ENCODE results near the gene RPA3.

RPA3 gene

DNA sequence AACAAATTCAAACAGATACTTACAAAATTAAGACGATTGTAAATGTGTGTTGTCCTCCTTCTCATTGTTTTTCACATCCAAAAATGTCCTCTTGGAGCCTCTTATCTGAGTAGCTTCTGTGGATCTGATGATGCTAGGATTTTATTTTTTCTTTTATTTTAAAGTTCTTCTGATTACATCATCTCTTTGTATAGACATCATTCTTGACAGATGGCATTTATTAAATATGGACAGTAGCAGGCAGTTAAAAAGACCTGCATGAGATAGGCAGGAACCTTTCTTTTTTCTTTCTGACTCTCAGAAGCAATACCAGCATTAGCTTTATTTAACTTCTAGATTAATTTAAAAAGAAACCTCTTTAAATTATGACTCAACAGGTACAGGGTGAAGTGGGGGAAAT lies at the start of gene RPA3:
Gene RPA3, minus strand, starts transcription at position 116 of the 400 bp plus-strand sequence. CDS start 78,189 bp downstream, outside the sequence.
- peak; percentile 15 for DNase-seq

DNA sequence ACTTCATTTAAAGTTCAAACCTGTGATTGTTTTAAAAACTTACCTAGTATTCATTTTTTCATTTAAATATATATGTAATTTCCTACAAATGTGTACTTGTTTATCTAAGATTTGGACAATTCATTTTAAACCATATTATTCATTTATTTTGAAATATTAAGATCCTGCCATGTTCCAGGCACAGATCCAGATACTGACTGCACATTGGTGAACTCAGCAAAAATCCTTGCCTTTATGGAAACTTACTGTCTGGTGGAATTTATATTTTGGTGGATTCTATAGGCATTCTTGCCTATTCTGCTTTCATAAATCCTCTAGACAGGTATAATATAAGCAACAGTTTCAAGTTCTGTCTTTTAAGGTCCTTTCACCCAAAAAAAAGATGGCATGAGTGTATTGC lies 48.3 kb upstream of the RPA3 start:
- DNase-seq: no peak

DNA sequence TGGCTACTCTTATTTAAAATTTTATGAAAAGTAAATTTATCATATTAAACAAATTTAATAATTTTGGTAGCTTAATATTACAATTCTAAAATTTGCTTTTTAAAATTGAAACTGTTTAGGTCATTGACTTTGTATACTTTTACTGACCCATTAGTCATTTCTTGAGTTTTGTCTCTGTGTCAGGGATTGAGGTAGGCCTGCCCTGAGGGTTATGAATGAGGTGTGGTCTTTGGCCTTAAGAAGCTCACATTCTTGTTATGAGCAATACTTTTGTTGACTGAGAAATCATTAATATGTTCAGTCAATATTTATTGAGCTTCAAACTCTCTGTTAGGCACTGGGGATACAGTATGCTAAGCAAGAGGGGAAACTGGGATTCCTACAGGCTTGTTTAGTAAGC lies 47.0 kb upstream of the RPA3 start:
- no peak for DNase-seq

DNA sequence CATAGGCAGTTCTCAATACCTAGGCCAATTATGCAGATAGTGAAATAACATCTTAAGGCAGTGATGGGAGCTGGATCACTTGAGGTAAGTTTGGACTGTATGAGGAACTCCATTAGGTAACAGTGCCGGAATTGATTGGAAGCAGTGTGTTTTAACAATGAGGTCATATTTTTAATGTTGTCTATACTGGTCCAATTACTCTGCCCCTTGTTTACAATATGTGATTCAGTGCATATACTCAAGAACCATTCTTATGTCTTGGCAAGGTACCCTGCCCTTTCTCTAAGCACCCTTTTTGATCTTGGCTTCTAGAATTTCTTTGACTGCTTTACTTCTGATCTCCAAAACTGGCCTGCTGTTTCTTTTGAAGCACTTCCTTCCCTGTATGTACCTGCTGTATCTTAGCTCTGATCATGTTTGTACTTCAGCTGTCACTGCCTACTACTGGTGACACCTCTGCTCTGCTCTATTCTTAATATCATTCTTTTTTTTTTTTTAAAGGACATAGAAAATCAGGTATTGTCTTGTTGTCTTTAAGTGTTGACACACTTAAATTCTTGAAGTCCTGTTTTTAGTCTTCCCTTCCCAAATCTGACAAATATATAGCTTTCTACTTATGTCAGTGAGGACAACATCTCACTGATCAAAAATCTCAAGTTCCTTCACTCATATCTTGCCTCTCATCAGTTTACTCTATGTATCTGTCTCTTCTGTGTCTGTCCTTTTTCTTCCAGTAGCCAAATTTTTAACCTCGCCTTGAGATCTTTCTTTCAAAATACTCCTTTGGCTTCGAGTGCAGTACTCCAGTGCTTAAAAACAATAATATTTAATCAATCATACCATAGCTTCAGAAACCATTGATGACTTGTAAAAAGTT lies 46.4 kb upstream of the RPA3 start:
- DNase-seq: no peak

GRCh38 chr7:7761974-7762779 lies 43.8 kb upstream of the RPA3 start:
- no peak for DNase-seq

DNA sequence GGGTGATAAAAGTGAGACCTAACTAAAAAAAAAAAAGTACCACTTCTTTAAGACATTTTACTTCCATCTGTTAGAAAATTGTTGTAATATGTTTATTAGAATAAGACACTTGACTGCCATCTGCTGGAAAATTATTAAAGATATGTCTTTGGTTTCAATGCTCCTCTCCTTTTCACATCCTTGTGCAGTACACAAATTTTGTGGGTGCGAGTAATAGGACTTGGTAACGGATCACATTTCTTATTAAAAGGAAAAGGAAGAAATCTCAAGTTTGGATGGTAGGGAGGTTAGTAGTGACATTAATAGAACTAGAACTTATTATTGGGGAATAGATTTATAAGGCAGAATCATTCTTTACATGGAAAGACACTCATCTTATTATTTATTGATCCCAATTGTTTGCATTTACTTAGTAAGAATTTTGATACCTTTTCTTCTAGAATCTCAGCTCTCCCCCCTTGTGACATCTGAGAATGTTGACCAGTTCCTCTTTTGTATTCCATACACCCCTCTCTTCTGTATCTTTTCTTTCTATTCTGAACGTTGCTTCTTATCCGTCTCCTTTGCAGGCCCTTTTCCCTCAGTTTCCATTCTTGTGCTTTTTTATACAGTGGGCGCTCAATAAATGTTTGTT lies 43.0 kb upstream of the RPA3 start:
- DNase-seq: peak; percentile 53

DNA sequence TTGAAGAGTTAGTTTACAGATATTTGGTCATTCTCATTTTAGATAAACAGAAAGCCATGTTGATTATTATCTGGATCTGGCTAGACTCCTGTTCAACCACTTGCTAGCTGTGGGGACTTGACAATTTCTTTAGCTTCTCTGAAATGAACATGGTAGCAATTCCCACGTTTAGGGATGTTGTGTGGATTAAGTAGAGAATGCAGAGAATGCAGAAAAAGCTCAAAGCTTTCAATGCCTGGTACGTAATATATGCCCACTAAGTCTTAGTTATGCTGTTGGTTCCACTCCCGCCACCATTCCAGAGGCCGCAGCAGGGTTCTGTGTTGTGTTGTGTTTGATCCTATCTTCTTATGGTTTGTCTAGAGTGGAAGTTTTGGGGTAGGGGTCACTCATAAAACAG lies 39.2 kb upstream of the RPA3 start:
- no peak for DNase-seq

GRCh38 chr7:7756577-7756976 lies 38.2 kb upstream of the RPA3 start:
- DNase-seq: no peak

GRCh38 chr7:7751243-7752092 lies 33.1 kb upstream of the RPA3 start:
- no peak for DNase-seq

- no peak for DNase-seq
These were observed 32.3 kb upstream of the RPA3 start for GRCh38 chr7:7750571-7751242.

- DNase-seq: peak; percentile 32
These were observed 28.1 kb upstream of the RPA3 start for GRCh38 chr7:7746458-7746857.

GRCh38 chr7:7745966-7746365 lies 27.6 kb upstream of the RPA3 start:
- DNase-seq: no peak

GRCh38 chr7:7745258-7745657 lies 26.9 kb upstream of the RPA3 start:
- DNase-seq: no peak

- DNase-seq: no peak
These were observed 23.8 kb upstream of the RPA3 start for GRCh38 chr7:7742223-7742622.

DNA sequence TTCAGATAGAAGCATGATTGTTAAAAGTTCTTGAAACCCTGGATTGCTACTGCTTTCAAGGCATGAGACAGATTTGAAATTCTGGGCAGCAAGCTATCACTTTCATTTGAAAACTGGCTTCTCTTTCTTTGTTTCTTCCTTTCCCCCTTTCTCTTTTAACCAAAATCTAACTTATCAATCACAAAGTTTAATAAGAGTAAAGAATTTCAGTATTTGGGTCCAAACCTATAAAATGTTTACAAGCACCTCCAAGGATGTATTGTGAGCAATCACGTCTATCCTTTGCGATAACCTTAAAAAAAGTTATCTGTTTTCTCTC lies 21.6 kb upstream of the RPA3 start:
- no peak for DNase-seq

DNA sequence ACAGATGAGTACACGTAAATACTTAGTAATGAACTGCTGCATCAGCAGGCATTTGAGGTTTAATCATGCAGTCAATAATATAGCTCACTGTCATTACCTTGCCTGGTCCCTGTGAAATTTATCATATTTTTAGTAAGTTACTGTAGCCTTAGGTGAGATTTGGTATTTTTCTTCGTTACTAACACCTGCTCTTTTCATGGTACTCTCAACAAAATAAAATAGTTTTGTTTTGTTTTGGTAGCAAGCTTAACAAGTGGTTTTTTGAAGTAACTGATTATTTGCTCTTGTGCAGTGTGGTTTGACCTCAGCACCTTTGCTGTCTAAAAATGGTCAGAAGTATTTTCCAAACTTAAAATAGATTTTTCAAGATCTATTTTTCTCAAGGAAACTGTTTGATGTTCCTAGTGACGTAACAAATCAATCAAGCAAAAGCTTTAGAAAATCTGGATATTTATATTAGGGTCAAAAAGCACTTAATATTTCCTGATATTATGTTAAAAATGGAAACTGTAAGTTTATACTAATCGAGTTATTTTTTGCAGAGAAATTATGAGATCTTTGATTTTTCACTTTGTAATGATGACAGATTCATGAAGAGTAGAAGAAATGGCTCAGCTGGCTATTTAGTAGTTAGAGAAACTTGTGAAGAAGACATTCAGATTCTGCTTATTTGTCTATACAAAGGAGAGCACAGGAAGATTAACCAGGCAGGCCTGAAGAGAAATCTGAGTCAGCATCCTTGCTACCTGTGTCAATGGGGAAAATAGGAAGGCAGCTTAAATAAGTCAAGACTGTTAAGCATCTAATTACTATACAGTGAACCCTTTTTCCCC lies 21.0 kb upstream of the RPA3 start:
- DNase-seq: no peak

DNA sequence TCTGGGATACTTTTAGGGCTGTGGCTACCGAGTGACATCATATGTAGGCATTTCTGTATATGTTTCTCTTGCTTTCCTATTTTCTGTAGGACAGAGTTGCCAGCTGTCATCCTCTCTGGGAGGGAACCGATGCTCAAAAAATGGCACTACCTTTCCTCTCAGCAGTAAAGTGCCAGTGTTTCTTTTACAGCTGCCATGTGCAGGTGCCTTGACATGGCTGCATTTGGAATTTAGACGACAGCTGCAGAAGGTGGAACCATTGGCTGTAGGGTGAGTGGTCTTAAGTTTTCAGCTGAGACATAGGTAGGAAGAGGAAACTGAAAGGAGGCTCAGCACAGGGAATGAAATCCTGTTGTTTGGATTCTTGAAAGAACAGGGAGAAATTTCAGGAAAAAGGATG lies 20.2 kb upstream of the RPA3 start:
- no peak for DNase-seq

- DNase-seq: no peak
These were observed 19.8 kb upstream of the RPA3 start for GRCh38 chr7:7738177-7738576.

GRCh38 chr7:7737674-7738073 lies 19.3 kb upstream of the RPA3 start:
- DNase-seq: no peak

DNA sequence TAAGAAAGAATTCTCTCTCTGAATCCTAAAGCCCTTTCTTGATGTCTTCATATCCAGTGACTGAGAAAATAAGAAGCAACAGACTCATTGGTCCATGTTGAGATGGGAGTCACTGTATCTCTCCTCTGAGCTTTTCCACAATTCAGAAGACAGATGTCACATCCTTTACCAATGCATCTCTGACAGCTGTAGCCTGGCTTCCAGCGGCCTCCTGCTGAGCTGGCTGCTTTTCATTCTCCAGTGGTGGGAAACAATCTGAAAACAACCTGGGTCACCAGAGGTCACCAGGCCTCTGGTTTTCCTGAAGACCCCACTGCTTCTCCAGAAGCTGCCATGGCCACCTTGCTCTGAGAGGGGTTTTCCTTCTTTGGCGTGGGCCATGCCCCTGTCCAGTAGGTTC lies 18.3 kb upstream of the RPA3 start:
- peak; percentile 72 for DNase-seq

DNA sequence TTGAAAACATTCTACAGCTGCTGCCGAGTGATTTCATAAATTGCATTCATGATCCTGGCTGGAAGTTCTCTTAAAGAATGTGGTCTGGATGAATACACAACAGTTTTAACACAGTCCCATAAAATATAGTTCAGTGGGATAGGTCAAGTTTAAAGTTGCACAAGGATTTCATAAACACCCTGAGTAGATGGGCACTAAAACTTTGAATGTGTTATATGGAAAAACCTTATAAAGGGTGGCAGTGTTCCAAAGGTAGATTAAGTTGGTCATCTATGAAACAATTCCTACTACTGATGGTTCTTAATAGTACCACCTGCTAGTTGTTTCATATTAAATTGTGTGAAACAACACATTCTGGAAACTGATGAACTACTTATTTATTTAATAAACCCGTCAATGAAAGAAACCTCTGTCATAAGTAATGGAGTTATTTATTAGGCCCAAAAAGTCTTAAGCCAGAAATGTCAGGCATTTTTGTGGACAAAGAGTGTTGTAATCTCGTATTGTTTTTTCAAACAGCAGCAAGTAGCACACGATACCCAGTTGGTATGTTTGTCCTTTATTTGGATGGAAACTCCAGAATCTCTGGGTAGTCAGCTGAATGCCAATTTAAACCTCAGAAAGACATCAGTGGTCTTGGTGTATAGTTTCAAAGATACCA lies 14.3 kb upstream of the RPA3 start:
- DNase-seq: no peak

Data from NCI-H146 (cell line).